HL-60/S4 (cell line): Measurements from ENCODE around the gene PAPPA.

Source experiments
- in situ Hi-C: fragments of 300-500 bp; cut with MboI; formaldehyde crosslinking; loops from 2 replicates; pipeline ENCODE4 v1.14.3; 2022; ENCODE audit warnings: low sequenced_read_pairs

PAPPA gene

DNA sequence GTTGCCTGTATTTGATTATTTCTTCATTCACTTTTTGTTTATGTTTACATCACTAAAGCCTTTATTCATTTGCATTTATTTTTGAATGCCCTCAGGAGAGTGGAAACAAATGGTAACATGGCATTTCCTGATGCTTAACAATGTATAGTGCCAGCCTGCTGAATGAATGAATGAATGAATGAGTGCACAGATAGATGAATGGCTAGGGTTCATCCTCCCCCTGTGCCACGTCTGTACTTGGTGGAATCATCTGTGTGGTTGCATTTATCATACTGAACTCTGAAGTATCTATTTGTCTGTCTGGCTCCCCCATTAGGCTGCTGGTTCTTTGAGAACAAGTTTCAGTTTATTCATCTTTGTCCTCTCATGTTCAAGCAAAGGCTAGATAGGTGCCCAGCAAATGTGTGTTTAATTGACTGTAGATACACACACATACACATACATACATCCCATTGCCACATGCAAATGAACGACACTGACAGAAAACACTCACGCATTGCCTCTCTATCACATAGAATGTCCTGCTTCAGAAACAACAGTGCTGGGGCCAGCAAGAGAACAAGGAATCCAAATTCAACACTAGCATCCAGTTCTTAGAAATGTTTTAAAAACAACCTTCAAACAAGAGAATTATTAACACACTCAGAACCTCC is 150.4 kb downstream of the PAPPA start:
- in situ Hi-C loops = no loop called here

DNA sequence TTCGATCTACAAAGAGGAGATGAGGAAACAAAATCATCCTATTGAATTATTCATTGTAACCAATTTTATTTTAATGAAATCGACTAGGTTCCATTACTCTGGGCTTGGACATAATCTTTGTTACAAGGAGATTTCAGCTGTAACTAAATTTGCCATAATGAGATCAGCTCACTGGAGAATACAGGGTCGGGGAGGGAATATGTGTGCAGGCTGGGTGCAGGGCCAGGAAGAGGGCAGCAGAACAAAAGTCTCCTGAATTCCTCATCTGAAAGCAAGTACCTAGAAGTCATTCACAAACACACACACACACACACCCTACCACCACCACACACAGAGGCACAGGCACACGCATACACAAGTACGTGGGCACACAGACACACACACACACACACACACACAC is 151.2 kb downstream of the PAPPA start:
- in situ Hi-C loops = no loop called here

GRCh38 chr9:116308076-116308475 is 154.5 kb downstream of the PAPPA start:
- in situ Hi-C loops = no loop called here

GRCh38 chr9:116309900-116310611 is 156.5 kb downstream of the PAPPA start:
- in situ Hi-C loops = no loop called here

GRCh38 chr9:116312221-116312620 is 158.6 kb downstream of the PAPPA start:
- in situ Hi-C loops = no loop called here

GRCh38 chr9:116313638-116314037 is 160.0 kb downstream of the PAPPA start:
- in situ Hi-C loops = no loop called here

DNA sequence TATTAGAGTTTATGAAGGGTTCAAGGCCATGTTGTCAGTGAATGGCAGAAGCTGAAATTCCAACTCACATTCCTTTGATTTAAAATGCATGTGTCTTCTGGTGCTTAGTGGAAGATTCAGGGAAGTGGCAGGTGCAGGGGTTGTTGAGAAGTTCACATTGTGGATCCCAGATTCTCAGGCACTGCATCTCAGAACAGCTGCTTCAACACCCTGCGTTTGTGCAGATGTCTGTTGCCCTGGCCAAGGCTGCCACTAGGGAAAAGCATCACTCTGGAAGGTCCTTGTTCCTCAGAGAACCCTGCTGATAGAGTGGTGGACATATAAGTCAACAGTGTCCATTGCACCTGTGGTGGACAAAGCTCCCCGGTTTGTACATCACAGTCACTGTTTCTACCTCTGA is 162.7 kb downstream of the PAPPA start:
- in situ Hi-C loops = no loop called here

GRCh38 chr9:116317503-116317902 is 163.9 kb downstream of the PAPPA start:
- in situ Hi-C loops = no loop called here

DNA sequence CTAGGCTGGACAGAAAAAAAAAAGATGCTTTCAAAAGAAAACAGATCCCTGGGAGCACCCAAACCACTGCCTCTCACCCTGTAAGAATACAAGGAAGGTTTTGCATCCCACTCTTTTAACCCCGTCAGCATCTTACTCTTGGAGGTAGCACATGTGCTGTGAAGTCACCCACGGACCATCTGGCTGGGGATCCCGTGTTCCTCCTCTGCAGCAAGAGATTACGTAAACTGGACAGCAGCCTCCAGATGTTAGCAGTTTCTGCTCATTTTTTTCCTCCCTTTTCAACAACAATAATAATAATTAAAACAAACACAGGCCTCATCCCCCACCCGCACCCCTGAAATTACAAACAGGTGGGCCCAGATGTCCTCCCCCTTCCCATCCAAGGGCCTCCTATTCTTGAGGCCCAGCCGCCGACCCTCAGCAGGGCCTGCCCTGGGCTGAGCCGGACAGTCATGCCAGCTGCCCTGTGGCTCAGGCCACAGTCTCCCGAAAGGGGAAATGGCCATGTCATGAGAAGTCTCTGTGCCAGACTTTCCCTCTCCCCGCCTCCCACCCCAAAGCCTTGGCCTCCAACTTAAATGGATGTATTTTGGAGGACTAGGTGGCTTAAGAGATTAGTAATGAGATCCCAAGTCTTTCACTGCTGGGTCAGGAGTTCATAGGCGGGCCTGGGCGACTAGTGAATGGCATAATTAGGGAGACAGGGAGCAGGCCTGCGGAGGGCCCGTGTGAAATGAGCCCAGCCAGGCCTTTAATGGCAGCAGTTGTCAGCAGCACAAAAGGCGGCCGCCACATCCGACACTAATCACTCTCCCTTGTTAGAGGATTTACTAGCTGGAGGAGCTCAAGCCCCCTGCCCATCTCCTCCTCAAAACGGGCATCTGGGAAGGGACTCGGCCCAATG is 165.1 kb downstream of the PAPPA start:
- in situ Hi-C loops = no loop called here

DNA sequence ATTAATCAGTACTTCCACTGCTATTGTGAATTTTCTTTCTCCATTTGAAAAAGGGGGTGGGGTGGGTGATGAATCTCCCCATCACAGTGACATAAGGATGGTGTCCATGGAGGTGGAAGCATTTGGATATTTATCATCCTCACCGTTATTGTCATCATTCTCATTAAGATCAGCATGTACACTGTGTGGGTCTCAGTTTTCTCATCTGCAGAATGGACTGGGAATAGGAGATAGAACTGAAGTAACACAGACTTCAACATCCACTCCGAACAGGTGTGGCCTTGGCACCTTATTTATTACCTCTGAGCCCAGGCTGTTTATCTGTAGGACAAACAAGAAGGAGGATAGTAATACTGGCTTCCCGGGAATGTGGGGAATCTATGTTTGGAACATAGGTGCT is 165.9 kb downstream of the PAPPA start:
- in situ Hi-C loops = no loop called here

DNA sequence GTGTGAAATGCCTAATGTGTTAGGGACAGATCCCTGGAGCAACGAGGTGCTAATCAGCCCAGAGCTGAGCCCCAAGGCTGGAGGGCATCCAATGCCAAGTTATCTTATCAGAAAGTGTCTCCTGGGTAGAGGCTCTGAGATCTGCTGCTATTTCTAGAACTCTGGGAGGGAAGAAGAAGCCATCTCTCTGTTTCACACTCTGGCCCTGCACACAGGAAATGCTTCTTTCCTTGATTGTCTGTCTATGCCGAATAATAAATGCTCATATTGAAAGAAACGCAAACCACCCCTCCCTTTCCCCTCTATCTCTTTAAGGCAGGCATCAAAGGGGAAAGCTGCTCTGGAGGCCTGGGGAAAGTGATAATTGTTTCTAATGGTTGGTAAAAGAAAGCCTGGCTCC is 166.7 kb downstream of the PAPPA start:
- in situ Hi-C loops = no loop called here

DNA sequence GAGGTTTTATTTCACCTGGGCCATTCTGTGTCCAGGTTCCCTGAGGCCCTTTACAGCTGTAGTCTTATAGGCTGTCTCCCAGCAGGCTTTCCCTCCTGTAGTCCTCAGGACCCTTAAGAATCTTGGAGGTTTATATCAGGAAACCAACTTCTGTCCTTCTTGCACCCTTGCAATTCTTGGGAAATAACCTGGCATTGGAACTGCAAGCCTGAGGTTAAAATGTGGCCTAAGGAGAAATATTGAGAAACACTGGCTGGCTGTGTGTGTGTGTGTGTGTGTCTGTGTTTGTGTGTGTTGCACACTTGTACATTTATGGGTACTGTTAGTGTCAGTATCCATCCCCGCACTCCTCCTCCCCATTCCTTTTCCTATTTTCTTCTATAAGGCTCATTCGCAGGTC is 168.9 kb downstream of the PAPPA start:
- in situ Hi-C loops = no loop called here

- in situ Hi-C loops = no loop called here
Measured at GRCh38 chr9:116323012-116323411, 169.4 kb downstream of the PAPPA start.

DNA sequence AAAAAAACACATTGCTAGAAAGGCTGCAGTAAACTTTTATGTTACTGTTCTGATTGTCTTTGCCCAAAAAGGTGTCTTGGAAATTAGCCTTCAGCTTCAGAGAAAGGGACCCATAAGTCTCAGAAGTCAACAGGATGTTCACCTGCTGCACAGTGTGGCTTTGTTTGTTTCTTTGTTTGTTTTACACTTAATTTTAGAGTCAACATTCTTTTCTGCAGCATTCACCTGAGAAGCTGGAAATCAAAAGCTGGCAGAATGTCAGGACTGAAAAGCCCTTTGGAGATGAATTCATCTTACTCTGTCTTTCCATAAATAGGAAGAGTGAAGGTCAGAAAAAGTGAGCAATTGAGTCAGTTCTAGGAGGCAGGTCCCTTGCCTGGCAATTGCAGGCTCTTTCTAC is 170.0 kb downstream of the PAPPA start:
- in situ Hi-C loops = no loop called here

DNA sequence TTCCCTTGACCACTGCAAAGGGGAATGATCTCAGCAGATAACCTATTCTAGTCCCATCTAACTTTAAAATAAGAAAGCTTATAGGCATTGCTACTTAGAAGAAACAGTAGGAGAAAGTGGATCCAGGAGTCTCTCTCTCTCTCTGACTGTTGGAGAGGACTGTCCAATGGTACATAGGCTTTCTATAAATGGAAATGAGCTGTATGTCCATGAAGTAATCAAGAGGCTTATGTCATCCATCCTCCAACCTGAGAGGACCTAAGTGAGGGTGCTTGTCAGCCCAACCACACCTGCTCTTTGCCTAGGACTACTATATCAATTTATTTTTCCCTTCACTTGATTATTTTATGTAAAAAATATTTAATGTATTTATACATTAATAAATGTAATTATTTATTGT is 172.3 kb downstream of the PAPPA start:
- in situ Hi-C loops = no loop called here

DNA sequence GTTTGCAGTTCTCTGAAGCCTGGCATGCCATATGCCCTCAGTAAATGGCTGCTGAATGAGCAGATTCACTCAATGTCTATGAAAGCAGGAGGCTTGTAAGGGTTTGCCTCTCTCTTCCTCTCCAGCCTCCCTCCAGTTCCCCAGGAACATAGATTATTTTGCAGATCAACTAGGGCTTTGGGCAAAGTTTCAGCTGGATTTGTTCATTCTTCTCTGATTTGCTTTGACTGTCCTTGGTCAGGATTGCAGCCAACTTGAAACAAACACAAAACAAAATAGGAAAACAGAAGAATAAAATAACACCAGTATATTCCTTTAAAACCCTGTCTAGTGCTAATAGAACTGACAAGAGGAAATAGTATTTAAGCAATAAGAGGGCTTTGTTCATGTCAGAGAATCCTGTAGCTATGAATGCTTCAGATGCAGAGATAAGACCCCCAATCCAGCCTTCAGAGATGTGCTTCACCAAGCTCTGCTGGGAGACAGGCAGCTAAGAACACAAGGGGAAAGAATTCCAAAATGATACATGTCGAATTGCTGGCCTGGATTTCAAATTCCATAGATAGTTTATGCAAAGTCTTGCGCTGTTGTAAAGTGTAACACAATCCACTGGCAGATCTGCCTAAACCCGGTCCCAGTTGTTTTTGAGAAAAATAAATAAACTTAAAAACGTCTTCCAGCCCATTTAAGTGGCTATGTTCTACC is 174.3 kb downstream of the PAPPA start:
- in situ Hi-C loops = no loop called here

DNA sequence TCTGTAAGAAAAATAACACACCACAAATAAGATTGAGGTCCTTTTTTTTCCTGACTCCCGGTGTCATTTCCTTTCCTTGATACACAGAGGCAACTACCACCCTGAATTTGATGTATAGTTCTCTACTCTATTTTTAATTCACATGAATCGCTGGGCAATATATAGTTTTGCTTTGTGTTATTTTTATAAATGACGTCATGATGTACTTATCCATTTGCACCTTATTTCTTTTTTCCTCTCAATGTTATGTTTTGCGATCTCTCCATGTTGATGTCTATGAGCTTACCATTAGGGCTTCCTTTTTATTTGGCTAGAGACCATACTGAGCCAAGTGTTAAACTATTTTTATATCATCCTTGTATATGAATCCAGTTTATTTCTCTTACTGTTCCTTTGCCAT is 175.9 kb downstream of the PAPPA start:
- in situ Hi-C loops = no loop called here

- in situ Hi-C loops = no loop called here
Measured at GRCh38 chr9:116331241-116331640, 177.7 kb downstream of the PAPPA start.

DNA sequence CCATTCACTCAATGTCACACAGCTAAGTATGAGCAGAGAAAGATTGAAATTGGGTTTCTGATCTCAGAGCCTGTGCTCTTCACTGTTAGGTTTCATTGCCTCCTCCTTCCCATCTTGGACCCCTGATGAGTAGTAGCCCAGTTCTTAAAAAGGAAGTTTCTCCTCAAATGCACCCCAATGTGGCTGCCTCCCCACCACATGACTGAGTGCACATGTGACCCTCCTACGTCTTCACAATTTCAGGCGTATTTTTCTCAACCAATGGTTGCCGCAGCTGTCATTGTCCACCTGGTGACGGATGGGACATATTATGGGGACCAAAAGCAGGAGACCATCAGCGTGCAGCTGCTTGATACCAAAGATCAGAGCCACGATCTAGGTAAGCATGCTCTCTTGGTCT is 178.5 kb downstream of the PAPPA start:
- in situ Hi-C loops = no loop called here

DNA sequence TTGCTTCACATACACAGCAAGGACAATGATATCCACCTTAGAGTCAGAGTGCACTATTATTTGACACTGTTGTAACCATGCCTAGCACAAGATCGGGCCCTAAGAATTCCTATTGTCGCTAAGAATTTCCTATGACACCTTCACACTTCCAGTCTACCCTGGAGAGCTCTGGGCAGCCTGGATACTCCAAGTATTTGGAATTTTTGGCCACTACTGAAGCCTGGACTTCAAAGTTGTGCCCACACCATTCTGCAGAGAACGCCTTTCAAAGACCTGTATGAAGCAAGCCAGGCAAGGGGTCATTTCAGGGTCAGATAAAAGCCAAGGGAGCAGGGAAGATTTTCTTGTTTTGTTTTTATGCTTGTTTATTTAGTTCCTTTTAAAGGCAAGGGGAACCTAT is 179.7 kb downstream of the PAPPA start:
- in situ Hi-C loops = no loop called here

DNA sequence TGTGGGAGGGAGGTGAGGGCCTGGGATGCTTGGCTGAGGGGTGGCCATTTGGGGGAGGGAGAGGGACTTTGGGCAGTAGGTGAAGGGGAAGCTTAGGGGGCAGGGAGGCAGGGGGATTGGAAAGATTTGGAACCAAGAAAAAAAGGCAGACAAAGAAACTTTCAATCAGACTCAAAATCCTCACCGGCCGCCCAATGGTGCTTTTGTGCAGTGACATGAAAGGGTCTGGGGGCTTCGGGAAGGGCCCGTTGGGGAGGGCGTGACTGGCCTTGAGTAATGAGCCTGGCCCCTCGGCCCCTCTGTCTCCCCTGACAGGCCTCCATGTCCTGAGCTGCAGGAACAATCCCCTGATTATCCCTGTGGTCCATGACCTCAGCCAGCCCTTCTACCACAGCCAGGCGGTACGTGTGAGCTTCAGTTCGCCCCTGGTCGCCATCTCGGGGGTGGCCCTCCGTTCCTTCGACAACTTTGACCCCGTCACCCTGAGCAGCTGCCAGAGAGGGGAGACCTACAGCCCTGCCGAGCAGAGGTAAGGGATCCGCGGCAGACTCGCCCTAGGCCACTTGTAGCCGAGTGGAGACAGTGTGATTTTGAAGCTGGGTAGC is 181.1 kb downstream of the PAPPA start:
- in situ Hi-C loops = no loop called here
